Sigmoid colon (tissue), 4 donors: ENCODE data around the gene SLC7A7.

ENCODE experiments used
- CTCF ChIP-seq, 4 experiments: fragments of 450-650 bp in 3 of 4; fragments of 200-600 bp in 1 of 4; IDR thresholded peaks; one replicate each; pipeline ENCODE4 v1.5.1; 2016 to 2019; ENCODE audit warnings: antibody characterized with exemption in 4 of 4, mild to moderate bottlenecking in 3 of 4, moderate library complexity in 2 of 4
- EP300 ChIP-seq, 4 donors: sonication (generic); formaldehyde crosslinking; IDR thresholded peaks; one replicate each; pipeline ENCODE4 v1.6.1; 2017; ENCODE audit warnings: antibody characterized with exemption in 4 of 4
- POLR2A ChIP-seq, 2 donors: fragments of 450-650 bp; IDR thresholded peaks; one replicate each; pipeline ENCODE4 v1.6.1; 2016; ENCODE audit warnings: antibody characterized with exemption in 2 of 2, mild to moderate bottlenecking in 2 of 2, moderate library complexity in 2 of 2

GRCh38 chr14:22844221-22845102, 29.2 kb upstream of the SLC7A7 start:
- TF ChIP-seq CTCF (IDR thresholded peaks at IDR 0.05) = no peak
- no peak for TF ChIP-seq EP300 (IDR thresholded peaks at IDR 0.05)
- no peak for TF ChIP-seq POLR2A (IDR thresholded peaks at IDR 0.05)
